Stimulated activated CD4-positive, alpha-beta T cell treated with anti-CD3 and anti-CD28 coated beads, Interleukin-1b, Interleukin-23, amount 100 ng/mL, for 48 hours (primary cell): ENCODE results near the gene KCP.

Source experiments
- DNase-seq: peaks from one replicate; pipeline ENCODE4 v3.0.0-alpha.2; 2020

Gene KCP

GRCh38 chr7:128837521-128837921 lies 73.0 kb downstream of the KCP start:
- DNase-seq = no peak

- DNase-seq = no peak
These were observed 73.7 kb downstream of the KCP start for GRCh38 chr7:128836729-128837348.

- DNase-seq = no peak
These were observed 74.5 kb downstream of the KCP start for GRCh38 chr7:128835790-128836641.

GRCh38 chr7:128835231-128835751 lies 75.2 kb downstream of the KCP start:
- DNase-seq = no peak

GRCh38 chr7:128833946-128834325 lies 76.6 kb downstream of the KCP start:
- no peak for DNase-seq

GRCh38 chr7:128833148-128833945 lies 77.2 kb downstream of the KCP start:
- no peak for DNase-seq

GRCh38 chr7:128832880-128833147 lies 77.7 kb downstream of the KCP start:
- no peak for DNase-seq

GRCh38 chr7:128831994-128832879 lies 78.3 kb downstream of the KCP start:
- no peak for DNase-seq

- DNase-seq = no peak
These were observed 79.1 kb downstream of the KCP start for GRCh38 chr7:128831178-128831993.

GRCh38 chr7:128830231-128831177 lies 80.0 kb downstream of the KCP start, which contains the start of gene FLNC:
FLNC (plus strand) TSS chr7:128830406; CDS start chr7:128830638, 232 bp downstream.
- DNase-seq = peak; percentile 32

DNA sequence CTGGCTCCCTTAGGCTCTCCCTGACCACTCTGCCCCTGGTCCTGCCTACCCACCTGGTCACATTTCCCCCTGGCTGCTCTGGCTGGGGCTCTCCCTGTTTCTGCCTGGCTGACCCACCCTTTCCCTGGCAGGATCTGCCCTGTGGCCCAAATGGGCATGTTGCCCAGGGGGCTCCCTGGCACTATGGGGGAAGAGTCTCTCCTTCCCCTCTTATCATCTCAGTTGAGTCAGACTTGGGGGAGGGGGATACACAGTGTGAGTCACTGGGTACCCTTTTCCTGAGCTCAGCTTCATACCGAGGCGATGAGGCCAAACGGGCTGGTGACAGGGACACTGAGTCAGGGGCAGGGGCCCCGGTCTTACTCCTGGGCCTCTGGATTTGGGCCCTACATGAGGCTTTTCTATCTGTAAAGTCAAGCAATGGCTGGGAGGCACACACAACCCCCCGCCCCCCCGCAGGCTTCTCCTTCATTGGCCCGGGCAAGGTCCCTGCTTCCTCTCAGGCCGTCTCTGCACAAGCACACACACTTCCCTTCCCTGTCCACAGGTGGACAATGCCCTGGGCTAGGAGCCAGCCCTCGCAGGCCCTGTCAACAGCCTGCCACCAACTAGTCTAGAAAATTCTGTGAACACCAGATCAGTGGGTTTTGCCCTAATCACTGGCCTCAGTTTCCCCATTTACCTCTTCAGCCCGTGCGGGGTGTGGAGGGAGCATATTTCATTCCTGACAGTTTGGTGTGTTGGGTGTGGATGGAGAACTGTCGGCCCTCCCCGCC lies 80.9 kb downstream of the KCP start:
- no peak for DNase-seq

- DNase-seq = no peak
These were observed 82.4 kb downstream of the KCP start for GRCh38 chr7:128827971-128828711.

DNA sequence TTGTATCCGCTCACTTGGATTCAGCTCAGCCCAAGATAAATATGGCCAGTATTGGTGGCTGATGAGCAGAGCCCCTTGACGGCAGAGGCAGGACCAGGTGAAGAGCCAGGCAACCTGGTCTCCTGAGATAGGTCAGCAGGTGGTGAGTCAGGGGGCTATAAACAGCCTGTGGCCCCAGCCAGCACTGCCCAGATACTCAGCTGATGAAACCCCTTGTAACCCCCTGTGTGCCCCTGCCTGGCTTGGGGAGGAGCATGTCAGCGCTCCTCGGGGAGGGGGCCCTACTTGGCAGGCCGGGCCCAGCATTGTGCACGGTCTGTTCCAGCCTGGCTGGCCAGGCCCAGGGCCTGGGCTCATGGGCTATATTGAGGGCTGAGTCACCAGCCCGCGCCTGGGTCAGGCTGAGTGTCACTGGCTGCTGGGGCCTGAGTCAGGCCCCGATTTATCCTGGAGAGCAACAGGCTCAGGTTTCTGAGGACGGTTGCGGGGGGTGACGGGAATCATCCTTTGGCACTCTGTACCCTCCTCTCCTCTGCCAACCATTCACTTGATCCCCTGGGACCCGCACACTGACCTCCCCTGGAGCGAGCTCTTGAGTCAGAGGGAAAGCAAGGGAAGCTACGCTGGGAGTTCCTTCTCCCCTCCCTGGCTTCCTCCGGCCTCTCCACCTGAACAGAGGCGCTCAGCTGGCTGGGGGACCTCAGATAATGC lies 83.1 kb downstream of the KCP start:
- no peak for DNase-seq

GRCh38 chr7:128826916-128827247 lies 83.6 kb downstream of the KCP start:
- no peak for DNase-seq
